Fibroblast of lung (primary cell): ENCODE data around the gene CD68. TPM values are rescaled to one million over a fixed set of nuclear protein-coding genes. Genes with fewer than 3 reads are reported as not detected.
"Not testable (repeated sequence)": the region's sequence is repeated elsewhere in the genome, so short reads cannot be mapped to it uniquely, and the experiment has no call there.

Experiments
- DNase-seq, 2 donors: peaks; one replicate each; pipeline versions ENCODE4 v3.0.0 to v3.0.0-alpha.2; 2010; ENCODE audit warnings: low read depth in 2 of 2
- H2AFZ ChIP-seq: 2 replicates; pipeline ENCODE4 v1.5.1; 2012; ENCODE audit warnings: low read length, control low read depth, inconsistent platforms
- H3K27ac ChIP-seq: 2 replicates; pipeline ENCODE4 v1.5.1; 2011; ENCODE audit warnings: low read length, control low read depth; ENCODE audit not compliant: insufficient read depth
- H3K27me3 ChIP-seq: 2 replicates; pipeline ENCODE4 v1.5.1; 2011; ENCODE audit warnings: mild to moderate bottlenecking, low read length; ENCODE audit not compliant: control insufficient read depth, insufficient read depth
- H3K36me3 ChIP-seq: 2 replicates; pipeline ENCODE4 v1.5.1; 2011; ENCODE audit warnings: low read length; ENCODE audit not compliant: control insufficient read depth, insufficient read depth
- H3K4me1 ChIP-seq: 2 replicates; pipeline ENCODE4 v1.5.1; 2011; ENCODE audit warnings: low read length; ENCODE audit not compliant: control insufficient read depth, insufficient read depth; ENCODE audit errors: extremely low read depth
- H3K4me2 ChIP-seq: 2 replicates; pipeline ENCODE4 v1.5.1; 2011; ENCODE audit warnings: low read length, control low read depth; ENCODE audit not compliant: insufficient read depth; ENCODE audit errors: extremely low read depth
- H3K4me3 ChIP-seq, 4 experiments: fragments of 200-600 bp in 1 of 4; sonication (generic) in 1 of 4; replicated peaks in 1 of 4; 2 replicates each; pipeline ENCODE4 v1.5.1; 2011 to 2016; ENCODE audit warnings: low read length in 4 of 4, low read depth in 3 of 4, mild to moderate bottlenecking in 3 of 4, control low read depth in 2 of 4, inconsistent platforms in 1 of 4, mixed read lengths in 1 of 4; ENCODE audit not compliant: insufficient read depth in 1 of 4; ENCODE audit errors: control extremely low read depth in 1 of 4
- H3K79me2 ChIP-seq: 2 replicates; pipeline ENCODE4 v1.5.1; 2012; ENCODE audit warnings: mild to moderate bottlenecking, low read length, inconsistent platforms; ENCODE audit not compliant: control insufficient read depth, insufficient read depth
- H3K9ac ChIP-seq: 2 replicates; pipeline ENCODE4 v1.5.1; 2011; ENCODE audit warnings: mild to moderate bottlenecking, low read length, control low read depth; ENCODE audit not compliant: insufficient read depth
- H3K9me3 ChIP-seq: 2 replicates; pipeline ENCODE4 v1.5.1; 2012; ENCODE audit warnings: low read depth, low read length; ENCODE audit not compliant: control insufficient read depth, insufficient read depth
- H4K20me1 ChIP-seq: 2 replicates; pipeline ENCODE4 v1.5.1; 2011; ENCODE audit warnings: low read length; ENCODE audit not compliant: control insufficient read depth, insufficient read depth; ENCODE audit errors: extremely low read depth
- CTCF ChIP-seq, 2 donors: IDR thresholded peaks in 1 of 2; conservative IDR thresholded peaks in 1 of 2; 1 replicate in 1 of 2; 2 replicates in 1 of 2; pipeline ENCODE4 v1.5.1; 2011 to 2012; ENCODE audit warnings: low read length in 2 of 2, control low read depth in 1 of 2, inconsistent platforms in 1 of 2, low read depth in 1 of 2, mild to moderate bottlenecking in 1 of 2
- EZH2 ChIP-seq: IDR thresholded peaks from 2 replicates; pipeline ENCODE4 v1.5.1; 2012; ENCODE audit warnings: low read length, control low read depth, mild to moderate bottlenecking; ENCODE audit errors: missing control alignments
- polyA plus RNA-seq, 2 donors: library from polyadenylated mRNA; depleted of rRNA in 1 of 2; stranded (reverse) in 1 of 2; unstranded in 1 of 2; fragments of >200 nt; gene quantifications; 2 replicates each; pipeline ENCODE4 v1.2.1, GENCODE V29; 2011 to 2012; ENCODE audit warnings: missing spikeins in 1 of 2
- total RNA-seq: library from RNA; depleted of rRNA; stranded (reverse); fragments of >200 nt; gene quantifications from 2 replicates; pipeline ENCODE4 v1.2.1, GENCODE V29; 2014

The CD68 gene
- total and polyA plus RNA-seq, 2 donors (not counting 1 experiment from before 2014, with no cell fraction given): 29.4 to 90.4 TPM

- H3K27me3 ChIP-seq: peaks cover 3% of the 10 kb centered on the region
- no peak for DNase-seq
- no peaks in the 10 kb centered on the region for H3K9me3 ChIP-seq
- no peak overlapping the region for H2AFZ ChIP-seq
- no peaks in the 10 kb centered on the region for H3K4me1 ChIP-seq
- H3K9ac ChIP-seq: no peak overlapping the region
- H3K79me2 ChIP-seq: no peaks in the 10 kb centered on the region
- H3K4me2 ChIP-seq: no peak overlapping the region
- H4K20me1 ChIP-seq: no peaks in the 10 kb centered on the region
- no peak overlapping the region for H3K4me3 ChIP-seq
- no peaks in the 10 kb centered on the region for H3K36me3 ChIP-seq
- TF ChIP-seq CTCF (conservative IDR thresholded peaks at IDR 0.05 in 1 of 2, IDR thresholded peaks at IDR 0.05 in 1 of 2; ENCODE audit: low read depth in 1 of 2, low read length in 2 of 2) (no peak), EZH2 (no peak)
- no peak overlapping the region for H3K27ac ChIP-seq
Measured at GRCh38 chr17:7620835-7621234, 41.4 kb downstream of the CD68 start.

GRCh38 chr17:7623661-7624060, 44.2 kb downstream of the CD68 start:
- no peaks in the 10 kb centered on the region for H3K36me3 ChIP-seq
- no peaks in the 10 kb centered on the region for H3K9me3 ChIP-seq
- no peak overlapping the region for H2AFZ ChIP-seq
- no peak for TF ChIP-seq CTCF (conservative IDR thresholded peaks at IDR 0.05 in 1 of 2, IDR thresholded peaks at IDR 0.05 in 1 of 2; ENCODE audit: low read depth in 1 of 2, low read length in 2 of 2)
- no peak for TF ChIP-seq EZH2
- no peak overlapping the region for H3K4me3 ChIP-seq
- DNase-seq: no peak
- no peak overlapping the region for H3K27ac ChIP-seq
- H3K4me2 ChIP-seq: no peak overlapping the region
- H3K79me2 ChIP-seq: peaks cover 8% of the 10 kb centered on the region
- no peaks in the 10 kb centered on the region for H4K20me1 ChIP-seq
- peaks cover 3% of the 10 kb centered on the region for H3K27me3 ChIP-seq
- peaks cover 5% of the 10 kb centered on the region for H3K4me1 ChIP-seq
- no peak overlapping the region for H3K9ac ChIP-seq

- not testable (repeated sequence) for H3K4me3 ChIP-seq, H3K4me2 ChIP-seq, H3K27me3 ChIP-seq, H3K9ac ChIP-seq, H3K4me1 ChIP-seq, H3K27ac ChIP-seq, DNase-seq, H3K79me2 ChIP-seq, H4K20me1 ChIP-seq, H3K9me3 ChIP-seq, H2AFZ ChIP-seq, H3K36me3 ChIP-seq
Measured at GRCh38 chr17:7625749-7626148, 46.3 kb downstream of the CD68 start.
